Epithelial cell of prostate (primary cell): Measurements from ENCODE around the gene ZNF284.
A peak's percentile ranks its signal among the peaks of the same experiment; 100 is the strongest.
"Not testable (repeated sequence)": the region's sequence is repeated elsewhere in the genome, so short reads cannot be mapped to it uniquely, and the experiment has no call there.

Source experiments
- DNase-seq: peaks from one replicate; pipeline ENCODE4 v3.0.0-alpha.2; 2011; ENCODE audit warnings: low read depth, low spot score
- H3K27ac ChIP-seq: fragments of 450-650 bp; 2 replicates; pipeline ENCODE4 v1.5.1; 2017; ENCODE audit warnings: mild to moderate bottlenecking

ZNF284 gene

GRCh38 chr19:44109458-44109857, 37.5 kb downstream of the ZNF284 start:
- no peak for DNase-seq
- H3K27ac ChIP-seq: no peak overlapping the region

GRCh38 chr19:44111910-44112463, 40.0 kb downstream of the ZNF284 start:
- peak; percentile 39 for DNase-seq
- peak overlapping the region; percentile 34 for H3K27ac ChIP-seq

- H3K27ac ChIP-seq: peak overlapping the region; percentile 34
- DNase-seq: no peak
Observed at GRCh38 chr19:44112802-44113137, 40.8 kb downstream of the ZNF284 start.

- H3K27ac ChIP-seq: peak within 1 kb of the TSS; percentile 34
- DNase-seq: peak; percentile 84
Observed at GRCh38 chr19:44113138-44113783, 41.3 kb downstream of the ZNF284 start, which contains the start of gene ZNF225. TSS of gene ZNF225 (plus strand) at chr19:44113399. CDS start at chr19:44115828, 2,429 bp downstream.

GRCh38 chr19:44113784-44114390, 41.9 kb downstream of the ZNF284 start:
- H3K27ac ChIP-seq: peak overlapping the region; percentile 18
- DNase-seq: no peak

GRCh38 chr19:44121162-44121561, 49.2 kb downstream of the ZNF284 start:
- H3K27ac ChIP-seq, DNase-seq: not testable (repeated sequence)

- DNase-seq: no peak
- H3K27ac ChIP-seq: no peak overlapping the region
Observed at GRCh38 chr19:44131955-44132354, 60.0 kb downstream of the ZNF284 start.
